ENCODE results near the gene ALOXE3. TPM values are rescaled to one million over a fixed set of nuclear protein-coding genes. Genes with fewer than 3 reads are reported as not detected.

Gene ALOXE3
- total and polyA plus RNA-seq, 2 donors from 2014 or later: not detected

DNA sequence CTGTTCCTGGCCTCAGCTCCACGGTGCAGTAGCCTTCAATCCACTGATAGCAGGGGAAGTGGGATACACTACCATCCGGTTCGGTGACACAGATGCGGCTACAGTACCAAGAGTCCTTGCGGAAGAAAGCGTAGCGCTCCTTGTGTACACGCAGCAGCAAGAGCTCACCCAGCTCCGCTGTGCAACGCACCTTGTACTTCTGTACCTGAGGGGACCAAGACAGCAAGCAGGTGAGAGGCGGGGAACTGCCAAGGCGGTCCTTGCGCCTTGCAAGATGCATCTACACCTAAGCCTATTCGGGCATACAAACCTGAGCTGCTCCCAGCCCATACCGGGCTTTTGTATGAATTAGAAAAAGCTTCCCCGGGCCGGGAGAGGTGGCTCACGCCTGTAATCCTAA is 1.5 kb downstream of the ALOXE3 start:
- TF ChIP-seq, protein P1, sequence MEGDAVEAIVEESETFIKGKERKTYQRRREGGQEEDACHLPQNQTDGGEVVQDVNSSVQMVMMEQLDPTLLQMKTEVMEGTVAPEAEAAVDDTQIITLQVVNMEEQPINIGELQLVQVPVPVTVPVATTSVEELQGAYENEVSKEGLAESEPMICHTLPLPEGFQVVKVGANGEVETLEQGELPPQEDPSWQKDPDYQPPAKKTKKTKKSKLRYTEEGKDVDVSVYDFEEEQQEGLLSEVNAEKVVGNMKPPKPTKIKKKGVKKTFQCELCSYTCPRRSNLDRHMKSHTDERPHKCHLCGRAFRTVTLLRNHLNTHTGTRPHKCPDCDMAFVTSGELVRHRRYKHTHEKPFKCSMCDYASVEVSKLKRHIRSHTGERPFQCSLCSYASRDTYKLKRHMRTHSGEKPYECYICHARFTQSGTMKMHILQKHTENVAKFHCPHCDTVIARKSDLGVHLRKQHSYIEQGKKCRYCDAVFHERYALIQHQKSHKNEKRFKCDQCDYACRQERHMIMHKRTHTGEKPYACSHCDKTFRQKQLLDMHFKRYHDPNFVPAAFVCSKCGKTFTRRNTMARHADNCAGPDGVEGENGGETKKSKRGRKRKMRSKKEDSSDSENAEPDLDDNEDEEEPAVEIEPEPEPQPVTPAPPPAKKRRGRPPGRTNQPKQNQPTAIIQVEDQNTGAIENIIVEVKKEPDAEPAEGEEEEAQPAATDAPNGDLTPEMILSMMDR (IDR thresholded peaks at IDR 0.05; ENCODE audit: borderline replicate concordance, extremely low read depth, insufficient read depth): no peak
- H3K27ac ChIP-seq (ENCODE audit: low read depth in 2 of 2, low read length in 2 of 2): no peak overlapping the region
- intact Hi-C loops (cut with DNase I): no loop called here
- DNase-seq (no peak), FAIRE-seq (no peak)
- H3K4me3 ChIP-seq (ENCODE audit: low read length in 3 of 3): no peak overlapping the region
- no peaks in the 10 kb centered on the region for H3K36me3 ChIP-seq (ENCODE audit: control insufficient read depth in 2 of 3, insufficient read depth in 3 of 3, low read length in 3 of 3)
- H3K9me3 ChIP-seq (ENCODE audit: control insufficient read depth in 2 of 3, insufficient read depth in 1 of 3, low read length in 3 of 3): no peaks in the 10 kb centered on the region
- H3K9ac ChIP-seq (ENCODE audit: low read length in 3 of 3): no peak overlapping the region
- H3K27me3 ChIP-seq (ENCODE audit: control insufficient read depth, insufficient read depth, low read length): peaks cover 17% of the 10 kb centered on the region
- H3K4me1 ChIP-seq (ENCODE audit: control insufficient read depth in 2 of 3, insufficient read depth in 2 of 3, low read depth in 1 of 3, low read length in 3 of 3): peaks cover 0 to 16% (median 9%) of the 10 kb centered on the region in 3 donors

DNA sequence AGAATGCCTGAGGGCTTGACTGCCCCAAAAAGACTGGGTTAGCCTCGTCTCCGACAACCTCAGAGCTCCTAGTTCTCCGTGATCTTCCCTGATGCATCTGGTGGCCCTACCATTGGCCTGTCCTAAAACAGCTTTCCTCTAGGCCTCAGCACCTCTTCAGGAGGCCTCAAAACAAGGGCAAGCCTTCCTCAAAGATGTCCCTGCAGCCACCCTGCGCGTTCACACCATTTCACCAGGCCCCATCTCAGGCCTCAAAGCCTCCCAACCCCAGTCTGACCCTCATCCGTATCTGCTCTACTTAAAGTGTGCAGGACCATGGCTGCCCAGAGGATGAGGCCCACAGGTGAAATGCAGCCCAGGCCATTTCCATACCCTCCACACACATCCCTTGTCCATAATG is 7.4 kb downstream of the ALOXE3 start:
- Histone ChIP-seq H3K9ac (ENCODE audit: low read length in 3 of 3) (no peak overlapping the region), H3K27me3 (ENCODE audit: control insufficient read depth, insufficient read depth, low read length) (peaks cover 8% of the 10 kb centered on the region), H3K36me3 (ENCODE audit: control insufficient read depth in 2 of 3, insufficient read depth in 3 of 3, low read length in 3 of 3) (no peaks in the 10 kb centered on the region), H3K4me1 (ENCODE audit: control insufficient read depth in 2 of 3, insufficient read depth in 2 of 3, low read depth in 1 of 3, low read length in 3 of 3) (peaks cover 0 to 4% (median 0%) of the 10 kb centered on the region in 3 donors), H3K4me3 (ENCODE audit: low read length in 3 of 3) (no peak overlapping the region), H3K9me3 (ENCODE audit: control insufficient read depth in 2 of 3, insufficient read depth in 1 of 3, low read length in 3 of 3) (no peaks in the 10 kb centered on the region), H3K27ac (ENCODE audit: low read depth in 2 of 2, low read length in 2 of 2) (no peak overlapping the region)
- TF ChIP-seq, protein P1 (IDR thresholded peaks at IDR 0.05; ENCODE audit: borderline replicate concordance, extremely low read depth, insufficient read depth): no peak
- FAIRE-seq (no peak), DNase-seq (no peak)
- intact Hi-C loops (cut with DNase I): no loop called here

DNA sequence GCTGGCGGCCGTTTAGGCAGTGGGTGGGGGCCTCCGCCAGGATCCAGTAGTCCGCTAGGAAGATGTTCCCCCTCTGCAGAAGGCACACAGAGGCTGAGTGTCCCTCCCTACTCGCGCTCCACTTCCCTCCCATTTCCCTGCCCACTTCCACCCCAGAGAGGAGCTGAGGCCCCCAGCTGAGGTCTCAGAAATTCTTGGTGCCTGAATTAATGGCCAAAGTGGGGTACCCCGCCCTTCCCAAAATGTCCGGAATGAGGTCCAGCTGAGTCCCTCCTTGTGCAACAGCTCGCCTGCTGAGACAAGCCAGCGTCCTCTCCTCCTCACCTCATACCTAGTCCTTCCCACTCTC is 7.9 kb downstream of the ALOXE3 start:
- Histone ChIP-seq H3K27ac (ENCODE audit: low read depth in 2 of 2, low read length in 2 of 2) (no peak overlapping the region), H3K9me3 (ENCODE audit: control insufficient read depth in 2 of 3, insufficient read depth in 1 of 3, low read length in 3 of 3) (no peaks in the 10 kb centered on the region), H3K9ac (ENCODE audit: low read length in 3 of 3) (no peak overlapping the region), H3K27me3 (ENCODE audit: control insufficient read depth, insufficient read depth, low read length) (peaks cover 7% of the 10 kb centered on the region), H3K4me3 (ENCODE audit: low read length in 3 of 3) (no peak overlapping the region), H3K4me1 (ENCODE audit: control insufficient read depth in 2 of 3, insufficient read depth in 2 of 3, low read depth in 1 of 3, low read length in 3 of 3) (peaks cover 0 to 4% (median 0%) of the 10 kb centered on the region in 3 donors), H3K36me3 (ENCODE audit: control insufficient read depth in 2 of 3, insufficient read depth in 3 of 3, low read length in 3 of 3) (no peaks in the 10 kb centered on the region)
- TF ChIP-seq, protein P1 (IDR thresholded peaks at IDR 0.05; ENCODE audit: borderline replicate concordance, extremely low read depth, insufficient read depth): no peak
- intact Hi-C loops (cut with DNase I): no loop called here
- no peak for DNase-seq
- FAIRE-seq: no peak
